Testis (tissue), 2 donors: Measurements from ENCODE around the gene CHN2.

Experiments used
- CTCF ChIP-seq, 3 experiments: fragments of 450-650 bp in 2 of 3; fragments of 200-600 bp in 1 of 3; sonication (generic) in 1 of 3; IDR thresholded peaks; one replicate each; pipeline ENCODE4 v1.5.1; 2016 to 2019; ENCODE audit warnings: antibody characterized with exemption in 3 of 3, mild to moderate bottlenecking in 2 of 3, moderate library complexity in 1 of 3
- POLR2A ChIP-seq: fragments of 450-650 bp; IDR thresholded peaks from one replicate; pipeline ENCODE4 v1.6.1; 2017; ENCODE audit warnings: antibody characterized with exemption, mild to moderate bottlenecking, moderate library complexity

DNA sequence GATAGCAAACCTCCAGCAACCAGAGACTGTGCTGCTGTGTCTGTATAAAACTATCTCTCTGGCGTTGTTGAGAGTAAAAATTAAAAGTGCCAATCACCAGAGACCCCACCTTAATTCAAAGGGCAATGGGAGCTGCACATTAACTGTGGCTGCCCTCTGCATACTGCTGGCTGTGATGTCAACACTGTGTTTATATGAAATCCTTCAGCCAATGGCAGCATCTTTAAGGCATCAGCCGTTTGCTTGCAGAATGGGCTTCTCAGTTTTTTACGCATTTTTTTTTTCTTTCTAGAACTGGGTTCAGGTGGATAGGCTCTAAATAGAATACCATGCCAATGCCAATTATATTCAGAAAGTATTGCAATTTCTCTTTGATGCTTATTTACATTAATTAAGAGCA is 47.7 kb downstream of the CHN2 start:
- TF ChIP-seq CTCF (IDR thresholded peaks at IDR 0.05) (no peak), POLR2A (no peak)
